Measurements from ENCODE around the gene SCYGR1.
"Not testable (repeated sequence)": the region's sequence is repeated elsewhere in the genome, so short reads cannot be mapped to it uniquely, and the experiment has no call there.

SCYGR1 gene

DNA sequence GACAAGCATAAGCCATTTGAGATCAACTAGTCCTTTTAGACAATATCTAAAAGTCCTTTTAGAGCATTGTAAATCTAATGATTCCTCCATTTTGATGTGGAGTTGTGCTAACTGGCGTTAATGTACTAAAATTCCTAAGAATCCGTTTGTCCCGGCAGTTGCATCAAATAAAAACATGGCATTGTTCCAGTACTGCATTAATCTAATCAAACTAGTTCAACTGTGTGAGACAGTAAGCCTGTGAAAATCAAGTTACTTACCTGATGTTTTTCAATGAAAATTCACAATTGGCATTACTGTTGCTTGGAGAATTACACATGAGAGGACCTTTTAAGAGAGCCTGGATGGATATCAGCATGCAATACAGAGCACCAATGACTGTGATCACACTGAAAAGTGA is 21.9 kb downstream of the SCYGR1 start:
- Histone ChIP-seq H2AK5ac (ENCODE audit: low read length) (no peak overlapping the region), H3K4me2 (ENCODE audit: low read length) (no peak overlapping the region), H3K27ac (ENCODE audit: low read depth, low read length) (no peak overlapping the region), H3K36me3 (ENCODE audit: control insufficient read depth, insufficient read depth, low read length) (peaks cover 2% of the 10 kb centered on the region), H2BK5ac (ENCODE audit: low read length) (no peak overlapping the region), H3K23ac (ENCODE audit: low read length) (no peak overlapping the region), H4K8ac (ENCODE audit: low read depth, low read length) (no peak overlapping the region), H2BK15ac (replicated peaks; ENCODE audit: low read depth) (no peak overlapping the region), H2BK120ac (ENCODE audit: low read depth, low read length) (no peak overlapping the region), H3K27me3 (ENCODE audit: insufficient read depth, low read length, poor library complexity) (no peaks in the 10 kb centered on the region), H3K4me1 (ENCODE audit: control insufficient read depth, low read depth, low read length) (no peaks in the 10 kb centered on the region), H3K4me3 (ENCODE audit: low read length) (no peak overlapping the region), H3K4ac (ENCODE audit: low read depth, low read length) (no peak overlapping the region), H4K5ac (ENCODE audit: low read length) (no peak overlapping the region), H3K79me1 (ENCODE audit: low read length) (no peaks in the 10 kb centered on the region), H3K79me2 (ENCODE audit: control insufficient read depth, insufficient read depth, low read length) (no peaks in the 10 kb centered on the region), H3K18ac (ENCODE audit: low read length) (no peak overlapping the region), H3K9ac (ENCODE audit: low read length) (no peak overlapping the region), H3K56ac (ENCODE audit: low read length) (no peak overlapping the region)
- no peak for DNase-seq
- WGBS (ENCODE audit: extremely low coverage, insufficient coverage, low lambda C conversion rate) = no CpG with 5 or more reads among the region's 3 CpGs

DNA sequence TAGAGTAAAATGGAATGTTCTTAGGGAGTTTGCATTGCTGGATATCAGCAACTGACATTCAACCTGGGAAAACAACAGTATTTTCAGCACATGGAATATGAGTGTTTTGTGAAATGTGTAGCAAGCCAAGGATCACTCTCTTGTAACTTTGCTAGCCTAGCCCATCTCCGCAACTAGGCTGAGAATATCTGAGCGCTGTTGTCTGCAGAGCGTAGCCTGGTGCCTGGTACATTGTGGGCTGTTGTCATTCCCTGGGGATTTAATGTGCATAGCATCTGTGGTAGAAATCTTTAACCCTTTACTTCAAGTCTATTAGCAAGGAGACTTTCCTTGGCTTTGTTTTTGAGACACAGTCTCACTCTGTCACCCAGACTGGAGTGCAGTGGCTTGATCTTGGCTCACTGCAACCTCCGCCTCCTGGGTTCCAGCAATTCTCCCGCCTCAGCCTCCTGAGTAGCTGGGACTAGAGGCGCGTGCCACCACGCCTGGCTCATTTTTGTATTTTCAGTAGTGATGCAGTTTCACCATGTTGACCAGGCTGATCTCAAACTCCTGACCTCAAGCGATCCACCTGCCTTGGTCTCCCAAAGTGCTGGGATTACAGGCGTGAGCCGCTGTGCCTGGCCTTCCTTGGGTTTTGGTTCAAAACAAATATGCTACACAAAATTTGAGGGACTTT is 23.0 kb downstream of the SCYGR1 start:
- DNase-seq; H3K4ac ChIP-seq (ENCODE audit: low read depth, low read length); H3K56ac ChIP-seq (ENCODE audit: low read length); H3K27ac ChIP-seq (ENCODE audit: low read depth, low read length); H3K18ac ChIP-seq (ENCODE audit: low read length); H3K27me3 ChIP-seq (ENCODE audit: insufficient read depth, low read length, poor library complexity); H3K4me2 ChIP-seq (ENCODE audit: low read length); H3K4me1 ChIP-seq (ENCODE audit: control insufficient read depth, low read depth, low read length); H3K36me3 ChIP-seq (ENCODE audit: control insufficient read depth, insufficient read depth, low read length); H4K5ac ChIP-seq (ENCODE audit: low read length); H3K79me1 ChIP-seq (ENCODE audit: low read length); H4K8ac ChIP-seq (ENCODE audit: low read depth, low read length); H2BK120ac ChIP-seq (ENCODE audit: low read depth, low read length); H3K79me2 ChIP-seq (ENCODE audit: control insufficient read depth, insufficient read depth, low read length); H3K4me3 ChIP-seq (ENCODE audit: low read length); H2AK5ac ChIP-seq (ENCODE audit: low read length); H3K23ac ChIP-seq (ENCODE audit: low read length); H3K9ac ChIP-seq (ENCODE audit: low read length); H2BK15ac ChIP-seq (replicated peaks; ENCODE audit: low read depth); H2BK5ac ChIP-seq (ENCODE audit: low read length): not testable (repeated sequence)
- WGBS (ENCODE audit: extremely low coverage, insufficient coverage, low lambda C conversion rate) = no CpG with 5 or more reads among the region's 11 CpGs

DNA sequence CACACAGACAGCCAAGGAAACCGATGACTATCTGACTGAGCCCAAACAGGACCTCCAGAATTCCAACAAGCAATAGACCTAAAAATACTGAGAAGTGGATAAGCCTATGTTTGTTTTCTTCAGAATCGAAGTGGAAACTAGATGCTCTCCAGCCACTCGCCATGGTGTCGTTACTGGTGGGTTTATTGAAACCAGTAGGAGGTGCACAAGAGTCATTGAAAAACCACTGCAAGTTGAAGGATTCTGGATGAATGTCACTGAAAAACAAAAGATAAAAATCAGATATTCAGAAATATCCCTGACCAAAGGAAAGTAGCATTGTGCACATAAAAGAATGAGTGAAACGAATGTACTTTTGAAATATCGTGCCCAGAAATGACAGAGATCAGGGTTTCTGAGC is 24.0 kb downstream of the SCYGR1 start:
- DNase-seq = peak; percentile 33
- no peak overlapping the region for H2AK5ac ChIP-seq (ENCODE audit: low read length)
- H2BK5ac ChIP-seq (ENCODE audit: low read length) = no peak overlapping the region
- no CpG with 5 or more reads among the region's 6 CpGs for WGBS (ENCODE audit: extremely low coverage, insufficient coverage, low lambda C conversion rate)
- no peak overlapping the region for H3K27ac ChIP-seq (ENCODE audit: low read depth, low read length)
- H4K8ac ChIP-seq (ENCODE audit: low read depth, low read length) = no peak overlapping the region
- H3K56ac ChIP-seq (ENCODE audit: low read length) = no peak overlapping the region
- H3K18ac ChIP-seq (ENCODE audit: low read length) = no peak overlapping the region
- H2BK120ac ChIP-seq (ENCODE audit: low read depth, low read length) = no peak overlapping the region
- no peak overlapping the region for H4K5ac ChIP-seq (ENCODE audit: low read length)
- H3K4me3 ChIP-seq (ENCODE audit: low read length) = no peak overlapping the region
- no peaks in the 10 kb centered on the region for H3K27me3 ChIP-seq (ENCODE audit: insufficient read depth, low read length, poor library complexity)
- H3K4me2 ChIP-seq (ENCODE audit: low read length) = no peak overlapping the region
- H3K79me2 ChIP-seq (ENCODE audit: control insufficient read depth, insufficient read depth, low read length) = no peaks in the 10 kb centered on the region
- no peaks in the 10 kb centered on the region for H3K79me1 ChIP-seq (ENCODE audit: low read length)
- no peaks in the 10 kb centered on the region for H3K4me1 ChIP-seq (ENCODE audit: control insufficient read depth, low read depth, low read length)
- H3K23ac ChIP-seq (ENCODE audit: low read length) = no peak overlapping the region
- H3K4ac ChIP-seq (ENCODE audit: low read depth, low read length) = no peak overlapping the region
- H3K9ac ChIP-seq (ENCODE audit: low read length) = no peak overlapping the region
- H2BK15ac ChIP-seq (replicated peaks; ENCODE audit: low read depth) = no peak overlapping the region
- H3K36me3 ChIP-seq (ENCODE audit: control insufficient read depth, insufficient read depth, low read length) = peaks cover 3% of the 10 kb centered on the region

DNA sequence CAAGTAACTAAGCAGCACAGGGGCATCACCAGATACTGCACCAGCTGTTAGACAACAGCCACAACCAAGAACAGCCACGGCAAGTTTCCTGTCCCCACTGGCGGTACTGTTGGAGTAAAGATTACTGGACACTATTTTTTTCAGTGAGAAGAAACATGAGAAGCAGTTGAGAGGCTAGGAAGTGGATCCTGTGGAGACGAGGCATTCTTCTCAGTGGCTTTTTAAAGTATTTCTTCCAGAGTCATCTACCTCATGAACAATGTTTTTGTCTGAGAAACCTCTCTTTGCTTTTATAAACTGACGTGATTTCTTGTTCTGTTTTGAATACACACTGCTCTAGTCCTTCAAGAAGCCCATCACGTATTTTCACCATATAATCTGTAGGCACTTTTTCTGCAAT is 27.4 kb downstream of the SCYGR1 start:
- Histone ChIP-seq H3K18ac (ENCODE audit: low read length) (no peak overlapping the region), H3K79me2 (ENCODE audit: control insufficient read depth, insufficient read depth, low read length) (no peaks in the 10 kb centered on the region), H2BK15ac (replicated peaks; ENCODE audit: low read depth) (no peak overlapping the region), H3K9ac (ENCODE audit: low read length) (no peak overlapping the region), H3K4me3 (ENCODE audit: low read length) (no peak overlapping the region), H3K79me1 (ENCODE audit: low read length) (no peaks in the 10 kb centered on the region), H3K4me2 (ENCODE audit: low read length) (no peak overlapping the region), H3K4ac (ENCODE audit: low read depth, low read length) (no peak overlapping the region), H2BK5ac (ENCODE audit: low read length) (no peak overlapping the region), H3K23ac (ENCODE audit: low read length) (no peak overlapping the region), H3K36me3 (ENCODE audit: control insufficient read depth, insufficient read depth, low read length) (peaks cover 3% of the 10 kb centered on the region), H3K56ac (ENCODE audit: low read length) (no peak overlapping the region), H2AK5ac (ENCODE audit: low read length) (no peak overlapping the region), H3K27ac (ENCODE audit: low read depth, low read length) (no peak overlapping the region), H4K8ac (ENCODE audit: low read depth, low read length) (no peak overlapping the region), H2BK120ac (ENCODE audit: low read depth, low read length) (no peak overlapping the region), H3K27me3 (ENCODE audit: insufficient read depth, low read length, poor library complexity) (no peaks in the 10 kb centered on the region), H3K4me1 (ENCODE audit: control insufficient read depth, low read depth, low read length) (no peaks in the 10 kb centered on the region), H4K5ac (ENCODE audit: low read length) (no peak overlapping the region)
- DNase-seq = no peak
- no CpG with 5 or more reads among the region's 5 CpGs for WGBS (ENCODE audit: extremely low coverage, insufficient coverage, low lambda C conversion rate)

DNA sequence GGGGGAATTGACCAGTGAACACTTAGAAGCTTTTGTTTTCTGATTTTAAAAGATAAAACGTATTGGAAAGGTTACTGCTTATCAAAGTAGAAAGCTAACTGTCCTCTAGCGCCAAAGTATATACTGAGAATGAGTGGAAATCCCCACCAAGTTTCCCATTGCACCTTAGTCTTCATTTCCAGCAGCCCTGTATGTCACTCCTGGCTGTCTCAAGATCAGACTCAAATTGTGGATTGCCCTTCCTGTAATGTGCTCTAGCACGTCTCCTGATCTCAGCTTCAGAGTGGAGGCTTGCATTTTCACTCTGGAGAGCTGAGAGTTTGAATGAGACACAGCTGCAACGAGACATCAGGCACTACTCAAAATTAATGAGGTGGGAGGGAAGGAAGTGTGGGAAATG is 36.1 kb downstream of the SCYGR1 start:
- peak; percentile 31 for DNase-seq
- no peaks in the 10 kb centered on the region for H3K36me3 ChIP-seq (ENCODE audit: control insufficient read depth, insufficient read depth, low read length)

DNA sequence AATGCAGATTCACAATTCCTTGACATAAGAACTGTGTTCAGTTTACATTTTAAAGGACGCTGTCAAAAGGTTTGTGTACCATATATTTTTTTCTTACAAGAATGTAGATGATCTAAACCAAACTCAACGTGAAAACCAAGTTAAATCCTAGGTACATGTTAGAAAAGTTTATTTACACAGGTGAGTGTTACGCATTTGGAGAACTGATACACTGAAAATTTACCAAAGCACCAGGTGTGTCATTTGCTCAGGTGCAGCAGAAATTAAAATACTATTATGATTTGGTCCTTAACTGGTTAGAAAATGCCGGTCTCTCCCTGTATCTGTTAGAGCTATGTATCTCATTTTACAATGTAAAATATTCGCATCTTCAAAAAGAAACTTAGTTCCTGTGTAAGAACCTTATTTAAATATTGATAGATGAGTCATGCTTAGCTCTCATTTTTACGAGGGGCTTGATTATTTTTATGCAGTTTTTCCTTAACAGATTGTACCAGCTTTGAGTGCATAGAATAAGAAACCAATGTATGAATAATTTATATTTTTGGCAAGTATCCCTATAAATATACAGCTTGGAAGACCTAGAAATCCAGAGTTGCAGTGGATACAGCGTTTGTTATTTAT is 37.6 kb downstream of the SCYGR1 start:
- WGBS (ENCODE audit: extremely low coverage, insufficient coverage, low lambda C conversion rate) = no CpG with 5 or more reads among the region's 7 CpGs
- H3K18ac ChIP-seq (ENCODE audit: low read length) = no peak overlapping the region
- no peaks in the 10 kb centered on the region for H3K36me3 ChIP-seq (ENCODE audit: control insufficient read depth, insufficient read depth, low read length)

More for the DNA sequence above, 36.1 kb downstream of the SCYGR1 start:
- H3K4me2 ChIP-seq (ENCODE audit: low read length) = no peak overlapping the region
- WGBS (ENCODE audit: extremely low coverage, insufficient coverage, low lambda C conversion rate) = no CpG with 5 or more reads among the region's 4 CpGs
- no peak overlapping the region for H2AK5ac ChIP-seq (ENCODE audit: low read length)
- H2BK120ac ChIP-seq (ENCODE audit: low read depth, low read length) = no peak overlapping the region
- no peaks in the 10 kb centered on the region for H3K79me2 ChIP-seq (ENCODE audit: control insufficient read depth, insufficient read depth, low read length)
- H3K9ac ChIP-seq (ENCODE audit: low read length) = no peak overlapping the region
- no peak overlapping the region for H3K18ac ChIP-seq (ENCODE audit: low read length)
- no peak overlapping the region for H2BK15ac ChIP-seq (replicated peaks; ENCODE audit: low read depth)
- H2BK5ac ChIP-seq (ENCODE audit: low read length) = no peak overlapping the region
- H4K5ac ChIP-seq (ENCODE audit: low read length) = no peak overlapping the region
- H3K4me1 ChIP-seq (ENCODE audit: control insufficient read depth, low read depth, low read length) = no peaks in the 10 kb centered on the region
- H4K8ac ChIP-seq (ENCODE audit: low read depth, low read length) = no peak overlapping the region
- H3K23ac ChIP-seq (ENCODE audit: low read length) = no peak overlapping the region
- no peak overlapping the region for H3K4me3 ChIP-seq (ENCODE audit: low read length)
- no peak overlapping the region for H3K27ac ChIP-seq (ENCODE audit: low read depth, low read length)
- no peak overlapping the region for H3K56ac ChIP-seq (ENCODE audit: low read length)
- H3K4ac ChIP-seq (ENCODE audit: low read depth, low read length) = no peak overlapping the region
- H3K27me3 ChIP-seq (ENCODE audit: insufficient read depth, low read length, poor library complexity) = no peaks in the 10 kb centered on the region
- no peaks in the 10 kb centered on the region for H3K79me1 ChIP-seq (ENCODE audit: low read length)

More for the DNA sequence above, 37.6 kb downstream of the SCYGR1 start:
- H2BK120ac ChIP-seq (ENCODE audit: low read depth, low read length) = no peak overlapping the region
- no peak overlapping the region for H3K23ac ChIP-seq (ENCODE audit: low read length)
- no peak overlapping the region for H3K56ac ChIP-seq (ENCODE audit: low read length)
- H2BK15ac ChIP-seq (replicated peaks; ENCODE audit: low read depth) = no peak overlapping the region
- H3K4me1 ChIP-seq (ENCODE audit: control insufficient read depth, low read depth, low read length) = no peaks in the 10 kb centered on the region
- no peaks in the 10 kb centered on the region for H3K79me2 ChIP-seq (ENCODE audit: control insufficient read depth, insufficient read depth, low read length)
- DNase-seq = no peak
- H3K4me3 ChIP-seq (ENCODE audit: low read length) = no peak overlapping the region
- H3K79me1 ChIP-seq (ENCODE audit: low read length) = no peaks in the 10 kb centered on the region
- no peak overlapping the region for H2AK5ac ChIP-seq (ENCODE audit: low read length)
- no peak overlapping the region for H4K8ac ChIP-seq (ENCODE audit: low read depth, low read length)
- no peak overlapping the region for H3K4me2 ChIP-seq (ENCODE audit: low read length)
- no peaks in the 10 kb centered on the region for H3K27me3 ChIP-seq (ENCODE audit: insufficient read depth, low read length, poor library complexity)
- no peak overlapping the region for H4K5ac ChIP-seq (ENCODE audit: low read length)
- H3K27ac ChIP-seq (ENCODE audit: low read depth, low read length) = no peak overlapping the region
- no peak overlapping the region for H3K4ac ChIP-seq (ENCODE audit: low read depth, low read length)
- no peak overlapping the region for H3K9ac ChIP-seq (ENCODE audit: low read length)
- H2BK5ac ChIP-seq (ENCODE audit: low read length) = no peak overlapping the region
